Measurements from ENCODE around the gene RAB6A.

Gene RAB6A

GRCh38 chr11:73804712-73805111 is 43.8 kb upstream of the RAB6A start:
- no peaks in the 10 kb centered on the region for H3K27me3 ChIP-seq (replicated peaks; ENCODE audit: insufficient read depth, low read length)
- no peak overlapping the region for H2AFZ ChIP-seq (ENCODE audit: low read length)
- H3F3A ChIP-seq (ENCODE audit: insufficient read depth, low read length): no peaks in the 10 kb centered on the region
- no peak overlapping the region for H3K4me3 ChIP-seq (ENCODE audit: low read length)
- H3K4me2 ChIP-seq (ENCODE audit: low read depth, low read length): no peak overlapping the region
- H3K36me3 ChIP-seq (replicated peaks; ENCODE audit: insufficient read depth, low read length): no peaks in the 10 kb centered on the region; the same call in 1 of the 2 replicates
- H3K4me1 ChIP-seq (ENCODE audit: low read length): no peaks in the 10 kb centered on the region
- H3K9me3 ChIP-seq (replicated peaks; ENCODE audit: insufficient read depth, low read length): no peaks in the 10 kb centered on the region
- H3K27ac ChIP-seq (ENCODE audit: low read length): no peak overlapping the region
- DNase-seq: no peak
- TF ChIP-seq EZH2phosphoT487 (IDR thresholded peaks at IDR 0.05; ENCODE audit: low read length) (no peak), EZH2 (optimal IDR thresholded peaks at IDR 0.05; ENCODE audit: low read depth, low read length) (no peak), CTCF (IDR thresholded peaks at IDR 0.05; ENCODE audit: low read length) (no peak)
- H4K20me1 ChIP-seq (ENCODE audit: insufficient read depth, low read length): no peaks in the 10 kb centered on the region
- H3K9ac ChIP-seq (ENCODE audit: low read length): no peak overlapping the region
- H3K79me2 ChIP-seq (ENCODE audit: low read length): peaks cover 19% of the 10 kb centered on the region
- H3K9me2 ChIP-seq (replicated peaks; ENCODE audit: insufficient read depth, low read length): no peaks in the 10 kb centered on the region

GRCh38 chr11:73801136-73801535 is 40.3 kb upstream of the RAB6A start:
- H3K9ac ChIP-seq (ENCODE audit: low read length): no peak overlapping the region
- H3F3A ChIP-seq (ENCODE audit: insufficient read depth, low read length): no peaks in the 10 kb centered on the region
- H2AFZ ChIP-seq (ENCODE audit: low read length): no peak overlapping the region
- H3K9me2 ChIP-seq (replicated peaks; ENCODE audit: insufficient read depth, low read length): no peaks in the 10 kb centered on the region
- TF ChIP-seq CTCF (IDR thresholded peaks at IDR 0.05; ENCODE audit: low read length) (no peak), EZH2 (optimal IDR thresholded peaks at IDR 0.05; ENCODE audit: low read depth, low read length) (no peak), EZH2phosphoT487 (IDR thresholded peaks at IDR 0.05; ENCODE audit: low read length) (no peak)
- H3K9me3 ChIP-seq (replicated peaks; ENCODE audit: insufficient read depth, low read length): no peaks in the 10 kb centered on the region
- peaks cover 27% of the 10 kb centered on the region for H3K79me2 ChIP-seq (ENCODE audit: low read length)
- H3K4me1 ChIP-seq (ENCODE audit: low read length): no peaks in the 10 kb centered on the region
- no peaks in the 10 kb centered on the region for H3K36me3 ChIP-seq (replicated peaks; ENCODE audit: insufficient read depth, low read length)
- no peak for DNase-seq
- no peak overlapping the region for H3K4me2 ChIP-seq (ENCODE audit: low read depth, low read length)
- H3K4me3 ChIP-seq (ENCODE audit: low read length): no peak overlapping the region
- H3K27ac ChIP-seq (ENCODE audit: low read length): no peak overlapping the region
- H3K27me3 ChIP-seq (replicated peaks; ENCODE audit: insufficient read depth, low read length): no peaks in the 10 kb centered on the region
- H4K20me1 ChIP-seq (ENCODE audit: insufficient read depth, low read length): no peaks in the 10 kb centered on the region

- no peak overlapping the region for H3K9ac ChIP-seq (ENCODE audit: low read length)
- no peaks in the 10 kb centered on the region for H3K9me3 ChIP-seq (replicated peaks; ENCODE audit: insufficient read depth, low read length)
- H2AFZ ChIP-seq (ENCODE audit: low read length): no peak overlapping the region
- no peak overlapping the region for H3K4me3 ChIP-seq (ENCODE audit: low read length)
- H3K4me1 ChIP-seq (ENCODE audit: low read length): no peaks in the 10 kb centered on the region
- H3K36me3 ChIP-seq (replicated peaks; ENCODE audit: insufficient read depth, low read length): no peaks in the 10 kb centered on the region
- H3F3A ChIP-seq (ENCODE audit: insufficient read depth, low read length): no peaks in the 10 kb centered on the region
- TF ChIP-seq CTCF (IDR thresholded peaks at IDR 0.05; ENCODE audit: low read length): no peak
- no peak for TF ChIP-seq EZH2 (optimal IDR thresholded peaks at IDR 0.05; ENCODE audit: low read depth, low read length)
- no peak for TF ChIP-seq EZH2phosphoT487 (IDR thresholded peaks at IDR 0.05; ENCODE audit: low read length)
- no peaks in the 10 kb centered on the region for H3K27me3 ChIP-seq (replicated peaks; ENCODE audit: insufficient read depth, low read length)
- H3K9me2 ChIP-seq (replicated peaks; ENCODE audit: insufficient read depth, low read length): no peaks in the 10 kb centered on the region
- no peak overlapping the region for H3K4me2 ChIP-seq (ENCODE audit: low read depth, low read length)
- DNase-seq: no peak
- H3K79me2 ChIP-seq (ENCODE audit: low read length): peaks cover 32% of the 10 kb centered on the region
- no peak overlapping the region for H3K27ac ChIP-seq (ENCODE audit: low read length)
- H4K20me1 ChIP-seq (ENCODE audit: insufficient read depth, low read length): no peaks in the 10 kb centered on the region
Observed at GRCh38 chr11:73800276-73800806, 39.5 kb upstream of the RAB6A start.

Measured in MM.1S (cell line).